SU-DHL-6 (cell line): ENCODE results near the gene TRIM43.
"Not testable (repeated sequence)": the region's sequence is repeated elsewhere in the genome, so short reads cannot be mapped to it uniquely, and the experiment has no call there.

Source experiments
- H2AFZ ChIP-seq: fragments of 200-600 bp; sonication (generic); 2 replicates; pipeline ENCODE4 v1.6.1; 2014; ENCODE audit warnings: low read depth, mild to moderate bottlenecking, moderate library complexity, mixed read lengths, antibody characterized with exemption, low read length; ENCODE audit not compliant: severe bottlenecking
- H3F3A ChIP-seq: fragments of 200-600 bp; shearing (Covaris generic); 2 replicates; pipeline ENCODE4 v1.6.0; 2016; ENCODE audit warnings: antibody characterized with exemption, mild to moderate bottlenecking; ENCODE audit not compliant: insufficient read depth
- H3K27ac ChIP-seq: fragments of 200-600 bp; sonication (generic); 2 replicates; pipeline ENCODE4 v1.5.1; 2016; ENCODE audit warnings: low read depth, mild to moderate bottlenecking, low read length, moderate library complexity, mixed read lengths
- H3K27me3 ChIP-seq: fragments of 200-600 bp; sonication (generic), shearing (Covaris generic); 2 replicates; pipeline ENCODE4 v1.6.0; 2014; ENCODE audit warnings: mild to moderate bottlenecking, low read length
- H3K36me3 ChIP-seq: fragments of 200-600 bp; sonication (generic); 2 replicates; pipeline ENCODE4 v1.6.1; 2014; ENCODE audit warnings: mild to moderate bottlenecking, low read length, mixed read lengths
- H3K4me2 ChIP-seq: fragments of 300-600, 200-600 bp; shearing (Covaris generic), sonication (generic); 2 replicates; pipeline ENCODE4 v1.6.0; 2014; ENCODE audit warnings: low read length, low read depth, mild to moderate bottlenecking; ENCODE audit not compliant: poor library complexity, severe bottlenecking
- H3K4me3 ChIP-seq: fragments of 200-600 bp; sonication (generic); 2 replicates; pipeline ENCODE4 v1.5.1; 2014; ENCODE audit warnings: antibody characterized with exemption, low read length, mild to moderate bottlenecking, mixed read lengths; ENCODE audit not compliant: insufficient read depth, poor library complexity, severe bottlenecking
- H3K79me2 ChIP-seq: fragments of 200-600 bp; sonication (generic); 2 replicates; pipeline ENCODE4 v1.6.1; 2014; ENCODE audit warnings: mild to moderate bottlenecking, low read length, moderate library complexity; ENCODE audit not compliant: insufficient read depth
- H3K9ac ChIP-seq: fragments of 200-600 bp; sonication (generic); 2 replicates; pipeline ENCODE4 v1.7.0; 2014; ENCODE audit warnings: mild to moderate bottlenecking, low read length
- H3K9me2 ChIP-seq: fragments of 200-600 bp; sonication (generic); replicated peaks from 2 replicates; pipeline ENCODE4 v1.6.1; 2014; ENCODE audit warnings: low read length; ENCODE audit not compliant: insufficient read depth
- H3K9me3 ChIP-seq: fragments of 200-600 bp; sonication (generic); 2 replicates; pipeline ENCODE4 v1.6.1; 2014; ENCODE audit warnings: low read length, mixed read lengths; ENCODE audit not compliant: insufficient read depth
- H4K20me1 ChIP-seq: fragments of 200-600 bp; sonication (generic); 2 replicates; pipeline ENCODE4 v1.6.1; 2014; ENCODE audit warnings: low read depth, mild to moderate bottlenecking, antibody characterized with exemption, low read length, moderate library complexity, mixed read lengths

TRIM43 gene

GRCh38 chr2:95584321-95584720, 7.5 kb upstream of the TRIM43 start:
- not testable (repeated sequence) for H3F3A ChIP-seq, H4K20me1 ChIP-seq, H3K9ac ChIP-seq, H2AFZ ChIP-seq, H3K9me3 ChIP-seq, H3K9me2 ChIP-seq, H3K4me2 ChIP-seq, H3K27ac ChIP-seq, H3K79me2 ChIP-seq, H3K36me3 ChIP-seq, H3K4me3 ChIP-seq, H3K27me3 ChIP-seq

GRCh38 chr2:95589777-95590536, 1.8 kb upstream of the TRIM43 start:
- not testable (repeated sequence) for H3K9me3 ChIP-seq, H3K9ac ChIP-seq, H4K20me1 ChIP-seq, H3K4me2 ChIP-seq, H3K9me2 ChIP-seq, H3K27me3 ChIP-seq, H2AFZ ChIP-seq, H3K79me2 ChIP-seq, H3K36me3 ChIP-seq, H3K27ac ChIP-seq, H3K4me3 ChIP-seq, H3F3A ChIP-seq

GRCh38 chr2:95592973-95593372, 1.2 kb downstream of the TRIM43 start:
- H3K4me3 ChIP-seq, H3K79me2 ChIP-seq: not testable (repeated sequence)

GRCh38 chr2:95595012-95595411, 3.2 kb downstream of the TRIM43 start:
- H3K36me3 ChIP-seq, H3K79me2 ChIP-seq, H3K27ac ChIP-seq: not testable (repeated sequence)

More at GRCh38 chr2:95592973-95593372, 1.2 kb downstream of the TRIM43 start:
- H3K9me2 ChIP-seq, H3K9me3 ChIP-seq, H3K27ac ChIP-seq, H3K9ac ChIP-seq, H4K20me1 ChIP-seq, H2AFZ ChIP-seq, H3K4me2 ChIP-seq, H3K27me3 ChIP-seq, H3F3A ChIP-seq, H3K36me3 ChIP-seq: not testable (repeated sequence)

GRCh38 chr2:95601301-95601700, 9.5 kb downstream of the TRIM43 start:
- H3K9ac ChIP-seq, H3K79me2 ChIP-seq, H3K27ac ChIP-seq, H3K4me3 ChIP-seq, H3K36me3 ChIP-seq, H3K27me3 ChIP-seq, H3F3A ChIP-seq, H3K9me2 ChIP-seq, H2AFZ ChIP-seq, H4K20me1 ChIP-seq, H3K9me3 ChIP-seq, H3K4me2 ChIP-seq: not testable (repeated sequence)

More at GRCh38 chr2:95595012-95595411, 3.2 kb downstream of the TRIM43 start:
- not testable (repeated sequence) for H3K9me3 ChIP-seq, H2AFZ ChIP-seq, H3K4me3 ChIP-seq, H3F3A ChIP-seq, H3K9ac ChIP-seq, H3K27me3 ChIP-seq, H4K20me1 ChIP-seq, H3K9me2 ChIP-seq, H3K4me2 ChIP-seq

- not testable (repeated sequence) for H3K9me3 ChIP-seq, H3F3A ChIP-seq, H2AFZ ChIP-seq, H3K4me3 ChIP-seq, H3K4me2 ChIP-seq, H3K36me3 ChIP-seq, H4K20me1 ChIP-seq, H3K27ac ChIP-seq, H3K79me2 ChIP-seq, H3K27me3 ChIP-seq, H3K9ac ChIP-seq, H3K9me2 ChIP-seq
Measured at GRCh38 chr2:95602146-95602545, 10.3 kb downstream of the TRIM43 start.

GRCh38 chr2:95608356-95608755, 16.6 kb downstream of the TRIM43 start:
- not testable (repeated sequence) for H3K4me2 ChIP-seq, H3K36me3 ChIP-seq, H3F3A ChIP-seq, H3K4me3 ChIP-seq, H3K79me2 ChIP-seq, H3K27me3 ChIP-seq, H4K20me1 ChIP-seq, H3K27ac ChIP-seq, H3K9me3 ChIP-seq, H2AFZ ChIP-seq, H3K9ac ChIP-seq, H3K9me2 ChIP-seq

- not testable (repeated sequence) for H3K9ac ChIP-seq
Measured at GRCh38 chr2:95609764-95610163, 18.0 kb downstream of the TRIM43 start.

More at GRCh38 chr2:95609764-95610163, 18.0 kb downstream of the TRIM43 start:
- H3K4me2 ChIP-seq, H3K79me2 ChIP-seq, H3K9me2 ChIP-seq, H3K36me3 ChIP-seq, H3K4me3 ChIP-seq, H3K9me3 ChIP-seq, H3K27me3 ChIP-seq, H4K20me1 ChIP-seq, H3K27ac ChIP-seq, H3F3A ChIP-seq, H2AFZ ChIP-seq: not testable (repeated sequence)
